ENCODE data around the gene TMEM132A. TPM values are rescaled to one million over a fixed set of nuclear protein-coding genes. Genes with fewer than 3 reads are reported as not detected.
A peak's percentile ranks its signal among the peaks of the same experiment; 100 is the strongest.

TMEM132A gene
- polyA plus RNA-seq, 2 of the 4 experiments (the other 2 are of a cell fraction), result 18.1 to 88.0 TPM

- peaks cover 11% of the 10 kb centered on the region for H3K4me1 ChIP-seq
- ATAC-seq, result no peak
- FAIRE-seq, result no peak
- no peak for TF ChIP-seq SMC3 (IDR thresholded peaks at IDR 0.05)
- TF ChIP-seq USF2 (IDR thresholded peaks at IDR 0.05), result no peak
- TF ChIP-seq ATOH8 (CRISPR knock-in tag; IDR thresholded peaks at IDR 0.05; ENCODE audit: low read depth), result no peak
- TF ChIP-seq ZSCAN20 (CRISPR knock-in tag; IDR thresholded peaks at IDR 0.05), result no peak
- TF ChIP-seq FOSB (CRISPR knock-in tag; IDR thresholded peaks at IDR 0.05), result no peak
- no peak for TF ChIP-seq CHD4 (IDR thresholded peaks at IDR 0.05; ENCODE audit: borderline replicate concordance)
- TF ChIP-seq PBX3 (IDR thresholded peaks at IDR 0.05), result no peak
- TF ChIP-seq ZFP36 (IDR thresholded peaks at IDR 0.05; ENCODE audit: borderline replicate concordance, partially characterized antibody), result no peak
- no peak for TF ChIP-seq CBX2 (IDR thresholded peaks at IDR 0.05; ENCODE audit: borderline replicate concordance, low read depth)
- TF ChIP-seq SREBF2 (IDR thresholded peaks at IDR 0.05), result no peak
- TF ChIP-seq HDAC2 (IDR thresholded peaks at IDR 0.05), result no peak
- TF ChIP-seq REST (IDR thresholded peaks at IDR 0.05), result no peak
- no peak for TF ChIP-seq GATA3 (IDR thresholded peaks at IDR 0.05; ENCODE audit: borderline replicate concordance)
- TF ChIP-seq EHMT2 (IDR thresholded peaks at IDR 0.05; ENCODE audit: low read depth), result no peak
- TF ChIP-seq NPAS2 (CRISPR knock-in tag; IDR thresholded peaks at IDR 0.05; ENCODE audit: borderline replicate concordance), result no peak
- TF ChIP-seq EHF (CRISPR knock-in tag; IDR thresholded peaks at IDR 0.05), result no peak
- WGBS (ENCODE audit: missing lambda C conversion rate), result 84% methylated on average over 22 of the region's 22 CpGs
- CTCF ChIA-PET, result interaction anchor here (0.9 to 3.7 kb wide), 12 partner anchors 9 to 227 kb away, joined by 3 to 25 read pairs (median 5); partner anchors contain the start of gene TMEM132A
- DNase-seq (ENCODE audit: low read depth in 1 of 2, low spot score in 1 of 2), result no peak
- POLR2A ChIA-PET, result interaction anchor here (1.0 to 1.2 kb wide), 2 partner anchors 11 to 246 kb away, joined by 4 to 6 read pairs; partner anchors contain the start of gene TMEM132A
- H3K4me3 ChIP-seq, result peak overlapping the region; percentile 76; the same call in 2 of the 3 replicates
- peak overlapping the region; percentile 91 to 94 for H3K27ac ChIP-seq
- H3K9me3 ChIP-seq, result no peaks in the 10 kb centered on the region
- H3K4me2 ChIP-seq, result peak overlapping the region; percentile 98
These were observed 11.3 kb upstream of the TMEM132A start for GRCh38 chr11:60912851-60913528.

- FAIRE-seq (no peak), DNase-seq (ENCODE audit: low read depth in 1 of 2, low spot score in 1 of 2) (peak; percentile 87 to 94), ATAC-seq (peak; percentile 79 to 89)
- Histone ChIP-seq H3K4me3 (peak within 1 kb of the TSS; percentile 76), H3K4me1 (peaks cover 21% of the 10 kb centered on the region), H3K27ac (peak within 1 kb of the TSS; percentile 91 to 94), H3K4me2 (peak within 1 kb of the TSS; percentile 98), H3K9me3 (no peaks in the 10 kb centered on the region)
- CTCF ChIA-PET, result interaction anchor here (0.9 to 3.7 kb wide), 13 partner anchors 10 to 273 kb away, joined by 3 to 25 read pairs (median 8); partner anchors contain the start of gene TMEM132A
- WGBS (ENCODE audit: missing lambda C conversion rate), result 2% methylated on average over 50 of the region's 70 CpGs
- POLR2A ChIA-PET, result interaction anchor here (1.0 to 1.7 kb wide), 4 partner anchors 9 to 245 kb away, joined by 4 to 6 read pairs (median 4); partner anchors contain the start of gene TMEM132A
- no peak for TF ChIP-seq ELK1 (IDR thresholded peaks at IDR 0.05; ENCODE audit: low read depth, low read length)
- no peak for TF ChIP-seq HOXA7 (CRISPR knock-in tag; IDR thresholded peaks at IDR 0.05)
- TF ChIP-seq ZNF302 (CRISPR knock-in tag; IDR thresholded peaks at IDR 0.05), result no peak
- TF ChIP-seq SMC3 (IDR thresholded peaks at IDR 0.05), result no peak
- peak; percentile 98 for TF ChIP-seq MAX (IDR thresholded peaks at IDR 0.05)
- TF ChIP-seq KDM1A (IDR thresholded peaks at IDR 0.05; ENCODE audit: low read depth), result no peak
- TF ChIP-seq POLR2A (IDR thresholded peaks at IDR 0.05; ENCODE audit: low read length), result peak; percentile 71
- TF ChIP-seq HDAC2 (IDR thresholded peaks at IDR 0.05), result no peak
- no peak for TF ChIP-seq RNF2 (IDR thresholded peaks at IDR 0.05; ENCODE audit: borderline replicate concordance, low read depth)
- TF ChIP-seq RFX5 (IDR thresholded peaks at IDR 0.05), result no peak
- no peak for TF ChIP-seq NPAS2 (CRISPR knock-in tag; IDR thresholded peaks at IDR 0.05; ENCODE audit: borderline replicate concordance)
- TF ChIP-seq EHMT2 (IDR thresholded peaks at IDR 0.05; ENCODE audit: low read depth), result no peak
- TF ChIP-seq CHD4 (IDR thresholded peaks at IDR 0.05; ENCODE audit: borderline replicate concordance), result no peak
- peak; percentile 73; the same call in 1 of the 2 replicates for TF ChIP-seq PHF8 (IDR thresholded peaks at IDR 0.05; ENCODE audit: borderline replicate concordance, low read depth)
- no peak for TF ChIP-seq FOXS1 (CRISPR knock-in tag; IDR thresholded peaks at IDR 0.05)
- TF ChIP-seq ESRRA (IDR thresholded peaks at IDR 0.05; ENCODE audit: borderline replicate concordance, low read length), result no peak
These were observed 10.2 kb upstream of the TMEM132A start, which contains the start of gene TMEM109 for GRCh38 chr11:60913793-60914632. Gene TMEM109, plus strand, starts transcription at chr11:60914158. Its CDS starts 5,536 bp downstream, at chr11:60919694.

Measured in A549 (cell line).